Caco-2 (cell line): ENCODE measurements around the gene KLK7. TPM values are rescaled to one million over a fixed set of nuclear protein-coding genes. Genes with fewer than 3 reads are reported as not detected.

ENCODE experiments used
- BruUV-seq: library from RNA; stranded (reverse); fragments of 400-500 nt; replicated peaks from 2 replicates; lab custom pipeline; 2021; lab: Mats Ljungman, UMichigan
- CTCF ChIA-PET: fragments of 300-600 bp; sonication (Branson Sonifier 250); formaldehyde crosslinking; loops from one replicate; lab custom pipeline; 2022; ENCODE audit warnings: antibody characterized with exemption; lab: Charles Lee
- POLR2A ChIA-PET: fragments of 300-600 bp; sonication (Branson Sonifier 250); formaldehyde crosslinking; loops from one replicate; lab custom pipeline; 2022; ENCODE audit warnings: antibody characterized with exemption; lab: Charles Lee
- DNase-seq, 2 experiments: peaks; one replicate each; pipeline versions ENCODE4 v3.0.0 to v3.0.0-alpha.2; 2020 to 2022
- H3K27me3 ChIP-seq: replicated peaks from 2 replicates; pipeline ENCODE4 v1.6.0; 2011; ENCODE audit warnings: low read length; ENCODE audit not compliant: control insufficient read depth, insufficient read depth
- H3K36me3 ChIP-seq: 2 replicates; pipeline ENCODE4 v1.5.1; 2011; ENCODE audit warnings: low read length; ENCODE audit not compliant: control insufficient read depth, insufficient read depth
- H3K4me1 ChIP-seq: fragments of 250-450 bp; sonication (Bioruptor Pico); 2 replicates; pipeline ENCODE4 v1.5.1; 2020; ENCODE audit warnings: mild to moderate bottlenecking
- H3K4me3 ChIP-seq: 2 replicates; pipeline ENCODE4 v1.5.1; 2011; ENCODE audit warnings: low read depth, mild to moderate bottlenecking, control low read depth, low read length
- H3K9me3 ChIP-seq: fragments of 250-450 bp; sonication (Bioruptor Pico); 2 replicates; pipeline ENCODE4 v1.5.1; 2020; ENCODE audit warnings: mild to moderate bottlenecking, moderate library complexity
- H3K27ac Mint-ChIP-seq: one replicate; pipeline ENCODE4 v1.8.0; 2022; ENCODE audit warnings: mixed read lengths; ENCODE audit not compliant: unreplicated experiment
- H3K27me3 Mint-ChIP-seq: one replicate; pipeline ENCODE4 v1.8.0; 2022; ENCODE audit warnings: mixed read lengths; ENCODE audit not compliant: insufficient read depth, unreplicated experiment
- H3K36me3 Mint-ChIP-seq: one replicate; pipeline ENCODE4 v1.8.0; 2022; ENCODE audit warnings: mild to moderate bottlenecking, mixed read lengths; ENCODE audit not compliant: insufficient read depth, unreplicated experiment
- H3K4me1 Mint-ChIP-seq: one replicate; pipeline ENCODE4 v1.8.0; 2022; ENCODE audit warnings: low read depth, mixed read lengths; ENCODE audit not compliant: unreplicated experiment
- H3K4me3 Mint-ChIP-seq: one replicate; pipeline ENCODE4 v1.8.0; 2022; ENCODE audit warnings: mild to moderate bottlenecking, moderate library complexity, mixed read lengths; ENCODE audit not compliant: unreplicated experiment
- H3K9me3 Mint-ChIP-seq: one replicate; pipeline ENCODE4 v1.8.0; 2022; ENCODE audit warnings: mixed read lengths; ENCODE audit not compliant: unreplicated experiment
- CTCF ChIP-seq, 2 experiments: fragments of 200-600 bp in 1 of 2; IDR thresholded peaks; 1 replicate in 1 of 2; 2 replicates in 1 of 2; pipeline versions ENCODE4 v1.5.1 to v1.8.0; 2011 to 2022; ENCODE audit warnings: antibody characterized with exemption in 1 of 2, control low read depth in 1 of 2, inconsistent platforms in 1 of 2, low read depth in 1 of 2, low read length in 1 of 2, mild to moderate bottlenecking in 1 of 2, moderate library complexity in 1 of 2; ENCODE audit not compliant: insufficient read depth in 1 of 2, severe bottlenecking in 1 of 2, unreplicated experiment in 1 of 2
- intact Hi-C: fragments of 100-400 bp; cut with micrococcal nuclease; formaldehyde crosslinking; loops from one replicate; pipeline ENCODE4 v1.10.0; 2022; ENCODE audit not compliant: unreplicated experiment
- total RNA-seq: library from RNA; stranded (reverse); gene quantifications from 2 replicates; pipeline ENCODE4 v1.2.3, GENCODE V29; 2022

KLK7 gene
- total RNA-seq, 1 experiment from 2014 or later: not detected

GRCh38 chr19:51010066-51010795, 26.5 kb upstream of the KLK7 start:
- no peaks in the 10 kb centered on the region for H3K36me3 Mint-ChIP-seq
- ChIA-PET POLR2A (no interaction called here), CTCF (no interaction called here)
- BruUV-seq: no TSS peak
- no peak for TF ChIP-seq CTCF (IDR thresholded peaks at IDR 0.05; ENCODE audit: insufficient read depth in 1 of 2, low read depth in 1 of 2, low read length in 1 of 2, severe bottlenecking in 1 of 2, unreplicated experiment in 1 of 2)
- Histone ChIP-seq H3K27me3 (no peaks in the 10 kb centered on the region; the same call in 1 of the 2 replicates), H3K4me1 (no peaks in the 10 kb centered on the region), H3K4me3 (no peak overlapping the region), H3K36me3 (no peaks in the 10 kb centered on the region), H3K9me3 (no peaks in the 10 kb centered on the region)
- no peak overlapping the region for H3K27ac Mint-ChIP-seq
- peaks cover 33% of the 10 kb centered on the region for H3K27me3 Mint-ChIP-seq
- DNase-seq: no peak
- H3K9me3 Mint-ChIP-seq: no peaks in the 10 kb centered on the region
- H3K4me3 Mint-ChIP-seq: no peak overlapping the region
- intact Hi-C loops: no loop called here
- H3K4me1 Mint-ChIP-seq: no peaks in the 10 kb centered on the region

- no peaks in the 10 kb centered on the region for H3K36me3 ChIP-seq
- BruUV-seq: no TSS peak
- H3K9me3 ChIP-seq: no peaks in the 10 kb centered on the region
- Mint-ChIP-seq H3K4me1 (no peaks in the 10 kb centered on the region), H3K27me3 (peaks cover 28% of the 10 kb centered on the region), H3K36me3 (no peaks in the 10 kb centered on the region), H3K4me3 (no peak overlapping the region), H3K27ac (no peak overlapping the region), H3K9me3 (no peaks in the 10 kb centered on the region)
- ChIA-PET CTCF (no interaction called here), POLR2A (no interaction called here)
- no peak for DNase-seq
- no peaks in the 10 kb centered on the region for H3K4me1 ChIP-seq
- H3K27me3 ChIP-seq: no peaks in the 10 kb centered on the region; the same call in 1 of the 2 replicates
- no peak for TF ChIP-seq CTCF (IDR thresholded peaks at IDR 0.05; ENCODE audit: insufficient read depth in 1 of 2, low read depth in 1 of 2, low read length in 1 of 2, severe bottlenecking in 1 of 2, unreplicated experiment in 1 of 2)
- H3K4me3 ChIP-seq: no peak overlapping the region
- intact Hi-C loops: no loop called here
Measured at GRCh38 chr19:51009061-51009891, 25.6 kb upstream of the KLK7 start.

GRCh38 chr19:51007488-51007887, 23.8 kb upstream of the KLK7 start:
- no peak for DNase-seq
- no peaks in the 10 kb centered on the region for H3K9me3 Mint-ChIP-seq
- ChIA-PET POLR2A (no interaction called here), CTCF (no interaction called here)
- no peaks in the 10 kb centered on the region for H3K36me3 Mint-ChIP-seq
- no peaks in the 10 kb centered on the region; the same call in 1 of the 2 replicates for H3K27me3 ChIP-seq
- peaks cover 27% of the 10 kb centered on the region for H3K27me3 Mint-ChIP-seq
- no peaks in the 10 kb centered on the region for H3K36me3 ChIP-seq
- TF ChIP-seq CTCF (IDR thresholded peaks at IDR 0.05; ENCODE audit: insufficient read depth in 1 of 2, low read depth in 1 of 2, low read length in 1 of 2, severe bottlenecking in 1 of 2, unreplicated experiment in 1 of 2): no peak
- no TSS peak for BruUV-seq
- no peak overlapping the region for H3K4me3 Mint-ChIP-seq
- intact Hi-C loops: no loop called here
- H3K4me3 ChIP-seq: no peak overlapping the region
- no peaks in the 10 kb centered on the region for H3K4me1 ChIP-seq
- H3K27ac Mint-ChIP-seq: no peak overlapping the region
- H3K9me3 ChIP-seq: no peaks in the 10 kb centered on the region
- H3K4me1 Mint-ChIP-seq: no peaks in the 10 kb centered on the region
